Naive thymus-derived CD8-positive, alpha-beta T cell (primary cell): Measurements from ENCODE around the gene TCEANC. TPM values are rescaled to one million over a fixed set of nuclear protein-coding genes. Genes with fewer than 3 reads are reported as not detected.
A peak's percentile ranks its signal among the peaks of the same experiment; 100 is the strongest.

ENCODE experiments used
- ATAC-seq, 2 donors: fragments of 150-1000 bp; cut with Tn5 transposase in 1 of 2; sonication (Bioruptor Pico), chemical (Tn5 transposase) in 1 of 2; 1 replicate in 1 of 2; 2 replicates in 1 of 2; pipeline ENCODE4 v1.10.0; 2021; ENCODE audit warnings: mild to moderate bottlenecking in 2 of 2, moderate library complexity in 2 of 2
- POLR2A ChIA-PET: fragments of 350-600 bp; sonication (Branson Sonifier 250); formaldehyde crosslinking; loops from one replicate; lab custom pipeline; 2021; ENCODE audit warnings: antibody characterized with exemption; lab: Charles Lee
- DNase-seq, 10 donors: peaks; one replicate each; pipeline versions ENCODE4 v3.0.0 to v3.0.0-alpha.2; 2020 to 2022
- H3K27ac Mint-ChIP-seq, 10 donors: one replicate each; pipeline ENCODE4 v1.8.0; 2020 to 2022; ENCODE audit warnings: mild to moderate bottlenecking in 10 of 10, mixed read lengths in 10 of 10, moderate library complexity in 4 of 10, inconsistent platforms in 1 of 10
- H3K27me3 Mint-ChIP-seq, 5 donors: one replicate each; pipeline ENCODE4 v1.8.0; 2021 to 2022; ENCODE audit warnings: mixed read lengths in 5 of 5
- H3K36me3 Mint-ChIP-seq, 3 donors: one replicate each; pipeline ENCODE4 v1.8.0; 2020 to 2022; ENCODE audit warnings: mixed read lengths in 3 of 3, mild to moderate bottlenecking in 2 of 3, inconsistent platforms in 1 of 3
- H3K4me1 Mint-ChIP-seq, 4 donors: one replicate each; pipeline ENCODE4 v1.8.0; 2021 to 2022; ENCODE audit warnings: mixed read lengths in 4 of 4
- H3K4me3 Mint-ChIP-seq, 10 donors: one replicate each; pipeline ENCODE4 v1.8.0; 2020 to 2022; ENCODE audit warnings: mild to moderate bottlenecking in 10 of 10, mixed read lengths in 10 of 10, moderate library complexity in 6 of 10, inconsistent platforms in 1 of 10
- H3K9me3 Mint-ChIP-seq, 9 donors: one replicate each; pipeline ENCODE4 v1.8.0; 2020 to 2022; ENCODE audit warnings: mixed read lengths in 9 of 9, mild to moderate bottlenecking in 3 of 9, inconsistent platforms in 1 of 9, moderate library complexity in 1 of 9
- polyA plus RNA-seq, 3 donors: library from polyadenylated mRNA; unstranded; fragments of 300-500 nt; fragmentation: Illumina TruSeq; gene quantifications; one replicate each; pipeline ENCODE4 v1.2.3, GENCODE V29; 2021
- total RNA-seq, 8 experiments: library from RNA in 2 of 8; stranded (reverse) in 2 of 8; gene quantifications; one replicate each; pipeline ENCODE4 v1.2.3 and lab custom pipeline; 2021 to 2026

Gene TCEANC
- total and polyA plus RNA-seq, 5 experiments from 2014 or later, result 6.2 to 14.5 (median 11.5) TPM

GRCh38 chrX:13685126-13685763 is 32.3 kb downstream of the TCEANC start:
- Mint-ChIP-seq H3K36me3 (peaks cover 0 to 6% (median 0%) of the 10 kb centered on the region in 3 donors), H3K9me3 (peaks cover 0 to 9% (median 0%) of the 10 kb centered on the region in 9 donors), H3K4me1 (peaks cover 5 to 25% (median 9%) of the 10 kb centered on the region in 4 donors), H3K27me3 (no peaks in the 10 kb centered on the region), H3K4me3 (no peak overlapping the region), H3K27ac (peak overlapping the region in 3 of 10 donors; percentile 0 to 30 (median 6))
- no peak for DNase-seq
- ATAC-seq, result no peak
- POLR2A ChIA-PET, result interaction anchor here (1.4 kb wide), 1 partner anchor 50 kb away, joined by 4 read pairs; the partner anchor contains the start of genes OFD1 and TRAPPC2

GRCh38 chrX:13687203-13687602 is 34.3 kb downstream of the TCEANC start:
- POLR2A ChIA-PET, result interaction anchor here (0.6 to 1.5 kb wide), 3 partner anchors 48 to 896 kb away, joined by 3 to 6 read pairs (median 4); partner anchors contain the start of genes GEMIN8, OFD1, PRPS2 and TRAPPC2
- no peak for DNase-seq
- Mint-ChIP-seq H3K36me3 (no peaks in the 10 kb centered on the region), H3K4me3 (no peak overlapping the region), H3K9me3 (peaks cover 0 to 4% (median 0%) of the 10 kb centered on the region in 9 donors), H3K27me3 (no peaks in the 10 kb centered on the region), H3K27ac (peak overlapping the region in 4 of 10 donors; percentile 43 to 95 (median 94)), H3K4me1 (peaks cover 10 to 38% (median 20%) of the 10 kb centered on the region in 4 donors)
- no peak for ATAC-seq

- H3K4me3 Mint-ChIP-seq, result peak overlapping the region; percentile 84 to 96 (median 92)
- H3K27me3 Mint-ChIP-seq, result no peaks in the 10 kb centered on the region
- peak in 1 of 10 donors; percentile 5 for DNase-seq
- peaks cover 16 to 50% (median 32%) of the 10 kb centered on the region in 4 donors for H3K4me1 Mint-ChIP-seq
- ATAC-seq, result peak; percentile 21 to 27
- POLR2A ChIA-PET, result interaction anchor here (1.0 to 2.2 kb wide), 6 partner anchors 33 to 342 kb away, joined by 3 to 31 read pairs (median 6); partner anchors contain the start of genes GEMIN8, OFD1, TCEANC and TRAPPC2
- H3K9me3 Mint-ChIP-seq, result peaks cover 0 to 4% (median 0%) of the 10 kb centered on the region in 9 donors
- H3K27ac Mint-ChIP-seq, result peak overlapping the region; percentile 83 to 99 (median 95)
- no peaks in the 10 kb centered on the region for H3K36me3 Mint-ChIP-seq
Measured at GRCh38 chrX:13688384-13688957, 35.5 kb downstream of the TCEANC start.

GRCh38 chrX:13688958-13689740 is 36.2 kb downstream of the TCEANC start, which contains the start of gene RAB9A:
Gene RAB9A (plus strand): TSS chrX:13689128. CDS start chrX:13708747, 19,619 bp downstream.
- Mint-ChIP-seq H3K27ac (peak within 1 kb of the TSS; percentile 83 to 99 (median 95)), H3K9me3 (peaks cover 0 to 4% (median 0%) of the 10 kb centered on the region in 9 donors), H3K4me3 (peak within 1 kb of the TSS; percentile 84 to 96 (median 92)), H3K36me3 (no peaks in the 10 kb centered on the region), H3K4me1 (peaks cover 16 to 57% (median 36%) of the 10 kb centered on the region in 4 donors), H3K27me3 (no peaks in the 10 kb centered on the region)
- DNase-seq, result peak; percentile 65 to 84 (median 76)
- POLR2A ChIA-PET, result interaction anchor here (0.7 to 2.2 kb wide), 6 partner anchors 20 to 46 kb away, joined by 3 to 31 read pairs (median 6); partner anchors contain the start of genes OFD1, TCEANC and TRAPPC2
- ATAC-seq, result peak; percentile 91 to 94

GRCh38 chrX:13689741-13690211 is 36.8 kb downstream of the TCEANC start:
- POLR2A ChIA-PET, result interaction anchor here (0.7 to 2.2 kb wide), 5 partner anchors 20 to 45 kb away, joined by 3 to 31 read pairs (median 8); partner anchors contain the start of genes OFD1, TCEANC and TRAPPC2
- Mint-ChIP-seq H3K27ac (peak overlapping the region; percentile 82 to 99 (median 94)), H3K4me3 (peak overlapping the region; percentile 84 to 96 (median 92)), H3K27me3 (no peaks in the 10 kb centered on the region), H3K9me3 (peaks cover 0 to 4% (median 0%) of the 10 kb centered on the region in 9 donors), H3K36me3 (no peaks in the 10 kb centered on the region), H3K4me1 (peaks cover 16 to 63% (median 40%) of the 10 kb centered on the region in 4 donors)
- DNase-seq (no peak), ATAC-seq (no peak)

GRCh38 chrX:13690836-13691235 is 37.9 kb downstream of the TCEANC start:
- Mint-ChIP-seq H3K4me1 (peaks cover 23 to 67% (median 51%) of the 10 kb centered on the region in 4 donors), H3K27ac (peak overlapping the region in 7 of 10 donors; percentile 78 to 99 (median 95)), H3K36me3 (peaks cover 0 to 6% (median 5%) of the 10 kb centered on the region in 3 donors), H3K9me3 (peaks cover 0 to 4% (median 0%) of the 10 kb centered on the region in 9 donors), H3K27me3 (no peaks in the 10 kb centered on the region), H3K4me3 (peak overlapping the region; percentile 84 to 96 (median 92))
- ATAC-seq, result no peak
- POLR2A ChIA-PET, result no interaction called here
- DNase-seq, result peak in 2 of 10 donors; percentile 16 to 23

GRCh38 chrX:13691841-13692371 is 39.0 kb downstream of the TCEANC start:
- Mint-ChIP-seq H3K36me3 (peaks cover 0 to 6% (median 5%) of the 10 kb centered on the region in 3 donors), H3K27me3 (no peaks in the 10 kb centered on the region), H3K27ac (peak overlapping the region in 9 of 10 donors; percentile 15 to 91 (median 66)), H3K4me1 (peaks cover 26 to 75% (median 60%) of the 10 kb centered on the region in 4 donors), H3K4me3 (peak overlapping the region in 6 of 10 donors; percentile 14 to 72 (median 29)), H3K9me3 (peaks cover 0 to 4% (median 0%) of the 10 kb centered on the region in 9 donors)
- no peak for ATAC-seq
- no peak for DNase-seq
- POLR2A ChIA-PET, result interaction anchor here (1.2 kb wide), 2 partner anchors 33 to 43 kb away, joined by 4 read pairs; partner anchors contain the start of genes OFD1 and TRAPPC2

- H3K36me3 Mint-ChIP-seq, result peaks cover 0 to 6% (median 5%) of the 10 kb centered on the region in 3 donors
- peak overlapping the region in 8 of 10 donors; percentile 15 to 71 (median 30) for H3K4me3 Mint-ChIP-seq
- ATAC-seq (no peak), DNase-seq (no peak)
- H3K27ac Mint-ChIP-seq, result peak overlapping the region in 8 of 10 donors; percentile 1 to 88 (median 67)
- no peaks in the 10 kb centered on the region for H3K27me3 Mint-ChIP-seq
- peaks cover 0 to 4% (median 0%) of the 10 kb centered on the region in 9 donors for H3K9me3 Mint-ChIP-seq
- peaks cover 26 to 77% (median 66%) of the 10 kb centered on the region in 4 donors for H3K4me1 Mint-ChIP-seq
- POLR2A ChIA-PET, result no interaction called here
Measured at GRCh38 chrX:13692771-13693231, 39.9 kb downstream of the TCEANC start.

- ATAC-seq (no peak), DNase-seq (no peak)
- H3K27me3 Mint-ChIP-seq, result no peaks in the 10 kb centered on the region
- peaks cover 0 to 6% (median 5%) of the 10 kb centered on the region in 3 donors for H3K36me3 Mint-ChIP-seq
- peak overlapping the region in 8 of 10 donors; percentile 7 to 71 (median 28) for H3K4me3 Mint-ChIP-seq
- POLR2A ChIA-PET, result interaction anchor here (0.7 to 2.4 kb wide), 2 partner anchors 20 to 41 kb away, joined by 3 to 8 read pairs; partner anchors contain the start of genes OFD1 and TRAPPC2
- H3K27ac Mint-ChIP-seq, result peak overlapping the region in 9 of 10 donors; percentile 1 to 85 (median 32)
- H3K4me1 Mint-ChIP-seq, result peaks cover 24 to 77% (median 63%) of the 10 kb centered on the region in 4 donors
- peaks cover 0 to 3% (median 0%) of the 10 kb centered on the region in 9 donors for H3K9me3 Mint-ChIP-seq
Measured at GRCh38 chrX:13693341-13693961, 40.5 kb downstream of the TCEANC start.

- Mint-ChIP-seq H3K27me3 (no peaks in the 10 kb centered on the region), H3K4me3 (no peak overlapping the region), H3K4me1 (peaks cover 22 to 85% (median 66%) of the 10 kb centered on the region in 4 donors), H3K9me3 (no peaks in the 10 kb centered on the region), H3K36me3 (peaks cover 0 to 6% (median 5%) of the 10 kb centered on the region in 3 donors), H3K27ac (peak overlapping the region in 1 of 10 donors; percentile 43)
- DNase-seq, result no peak
- POLR2A ChIA-PET, result interaction anchor here (0.7 to 2.4 kb wide), 2 partner anchors 19 to 40 kb away, joined by 3 to 8 read pairs; partner anchors contain the start of genes OFD1 and TRAPPC2
- ATAC-seq, result no peak
Measured at GRCh38 chrX:13694359-13694758, 41.4 kb downstream of the TCEANC start.
